ENCODE data around the gene LGALS4. TPM values are rescaled to one million over a fixed set of nuclear protein-coding genes. Genes with fewer than 3 reads are reported as not detected.

LGALS4 gene
- total and polyA plus RNA-seq, 5 donors = 0.45 to 1.2 (median 0.60) TPM

DNA sequence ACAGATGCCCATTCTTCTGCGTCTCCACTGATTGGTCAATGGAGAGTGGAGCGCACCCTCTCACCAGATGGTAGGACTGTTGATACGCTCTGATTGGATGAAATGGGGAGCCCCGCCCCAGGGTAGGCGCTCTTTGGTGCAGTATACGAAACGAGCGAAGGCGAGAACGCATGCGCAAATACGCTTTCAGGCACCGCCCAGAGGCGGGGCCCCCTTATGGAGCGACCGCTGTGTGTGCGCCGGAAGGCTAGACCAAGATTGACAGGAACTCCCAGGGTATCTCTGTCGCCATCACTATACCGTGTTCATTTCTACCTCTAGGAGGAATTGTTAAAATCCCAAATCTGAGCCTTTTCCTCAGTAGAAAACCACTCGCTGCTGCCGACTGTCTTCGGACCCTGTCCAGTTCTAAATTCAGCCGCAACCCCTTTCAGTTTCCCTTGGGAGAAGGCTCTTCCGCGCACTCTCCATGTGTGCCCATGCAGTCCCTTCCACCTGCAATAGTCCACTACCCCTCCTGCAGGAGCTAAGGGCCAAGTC, 37.8 kb upstream of the LGALS4 start:
- Histone ChIP-seq H3K4me3 (ENCODE audit: low read length) (peak overlapping the region; percentile 58), H3K27ac (ENCODE audit: low read length) (peak overlapping the region; percentile 98), H3K9me3 (ENCODE audit: control insufficient read depth, low read length) (no peaks in the 10 kb centered on the region), H3K27me3 (ENCODE audit: control insufficient read depth, insufficient read depth) (no peaks in the 10 kb centered on the region), H3K4me1 (ENCODE audit: control insufficient read depth, insufficient read depth, low read length) (peaks cover 8% of the 10 kb centered on the region)
- intact Hi-C loops (cut with DNase I) = loop anchor here in 1 of 4 donors (5.0 kb wide), 1 partner anchor 82 kb away; the partner anchor contains the start of genes MRPS12 and SARS2
- WGBS = under 1% methylated on average over 26 of the region's 26 CpGs
- DNase-seq (peak in 2 of 3 donors; percentile 99 to 100), ATAC-seq (peak; percentile 91 to 92)

DNA sequence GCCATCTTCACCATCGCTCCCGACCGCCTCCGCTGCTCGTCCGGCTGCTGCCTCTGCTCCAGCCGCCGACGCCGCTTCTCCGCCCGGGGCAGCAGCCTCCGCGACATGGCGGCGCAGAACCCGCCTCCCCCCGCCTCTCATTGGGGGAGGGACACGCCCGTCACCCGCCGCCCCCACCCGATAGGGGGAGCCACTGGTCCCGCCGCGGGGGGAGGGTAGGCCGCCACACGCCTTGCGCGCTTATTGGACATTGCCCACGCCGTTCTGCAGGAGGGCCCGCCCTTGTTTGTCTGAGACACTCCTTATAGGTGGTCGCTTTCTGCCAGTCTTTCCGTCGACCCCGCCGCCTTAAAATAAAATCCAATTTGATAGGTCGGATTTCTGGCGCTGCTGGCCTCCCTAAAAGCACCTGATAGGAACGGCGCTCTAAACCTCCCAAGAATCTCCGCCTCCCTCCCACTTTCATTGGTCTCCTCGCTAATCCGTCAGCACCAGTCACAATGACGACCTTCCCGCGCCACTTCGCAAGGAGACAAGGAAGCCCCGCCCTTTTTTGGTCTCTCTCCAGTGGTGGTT, 37.2 kb upstream of the LGALS4 start, which contains the start of gene HNRNPL:
HNRNPL (minus strand) TSS at position 127 of the 576 bp plus-strand sequence; CDS start at position 107, 20 bp downstream.
- peak; percentile 82 to 85 for ATAC-seq
- under 1% methylated on average over 50 of the region's 50 CpGs for WGBS
- peaks cover 8% of the 10 kb centered on the region for H3K4me1 ChIP-seq (ENCODE audit: control insufficient read depth, insufficient read depth, low read length)
- intact Hi-C loops (cut with DNase I) = loop anchor here in 2 of 4 donors (2.0 to 5.0 kb wide), 2 partner anchors 17 to 82 kb away; partner anchors contain the start of genes MRPS12 (in 1 of the 2) and SARS2 (in 1 of the 2)
- peak; percentile 99 to 100 (median 100) for DNase-seq
- peak within 1 kb of the TSS; percentile 68 for H3K4me3 ChIP-seq (ENCODE audit: low read length)
- no peaks in the 10 kb centered on the region for H3K9me3 ChIP-seq (ENCODE audit: control insufficient read depth, low read length)
- peak within 1 kb of the TSS; percentile 99 for H3K27ac ChIP-seq (ENCODE audit: low read length)
- H3K27me3 ChIP-seq (ENCODE audit: control insufficient read depth, insufficient read depth) = no peaks in the 10 kb centered on the region

- no peaks in the 10 kb centered on the region for H3K27me3 ChIP-seq (ENCODE audit: control insufficient read depth, insufficient read depth)
Observed at GRCh38 chr19:38849147-38849859, 36.6 kb upstream of the LGALS4 start.

DNA sequence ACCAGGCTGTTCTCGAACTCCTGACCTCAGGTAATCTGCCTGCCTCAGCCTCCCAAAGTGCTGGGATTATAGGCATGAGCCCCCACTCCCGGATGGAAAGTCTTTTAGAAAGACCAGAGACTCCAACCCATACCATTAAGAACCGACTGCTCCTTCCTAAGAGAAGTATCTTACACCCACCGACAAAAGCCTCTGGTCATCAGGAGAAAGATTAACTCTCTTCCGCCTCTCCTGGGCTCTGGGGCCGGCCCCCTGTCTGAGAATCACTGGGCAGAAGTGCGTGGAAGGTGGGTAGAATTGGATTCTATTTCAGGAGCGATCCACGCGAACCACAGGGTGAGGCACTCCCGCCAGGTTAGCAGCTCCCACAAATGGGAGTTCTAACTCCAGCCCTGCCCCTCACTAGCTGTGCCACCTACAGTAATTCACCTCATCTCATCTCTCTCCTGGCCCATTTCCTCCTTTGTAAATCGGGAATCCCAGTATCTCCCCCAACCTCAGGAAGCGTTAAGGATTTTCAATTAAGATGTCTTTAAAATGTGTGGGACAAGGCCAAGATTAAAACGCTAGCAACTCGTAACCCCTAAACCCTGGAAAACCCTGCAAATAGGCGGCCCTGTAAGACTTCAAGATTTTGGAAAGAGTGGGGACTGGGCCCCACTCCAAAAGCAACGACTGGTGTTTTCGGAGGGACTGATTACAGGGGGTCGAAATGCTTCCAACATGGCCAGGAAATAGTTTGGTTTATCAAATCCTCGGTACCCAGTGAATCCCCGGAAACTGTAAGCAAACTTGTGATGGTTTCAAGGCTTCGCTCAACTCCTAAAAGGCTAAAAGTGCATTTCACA, 35.8 kb upstream of the LGALS4 start:
- Histone ChIP-seq H3K27ac (ENCODE audit: low read length) (peak overlapping the region; percentile 45), H3K4me3 (ENCODE audit: low read length) (peak overlapping the region; percentile 68), H3K27me3 (ENCODE audit: control insufficient read depth, insufficient read depth) (no peaks in the 10 kb centered on the region), H3K4me1 (ENCODE audit: control insufficient read depth, insufficient read depth, low read length) (peaks cover 8% of the 10 kb centered on the region), H3K9me3 (ENCODE audit: control insufficient read depth, low read length) (no peaks in the 10 kb centered on the region)
- WGBS = 13% methylated on average over 22 of the region's 22 CpGs
- intact Hi-C loops (cut with DNase I) = loop anchor here in 1 of 4 donors (2.0 kb wide), 1 partner anchor 16 kb away; no protein-coding TSS in a partner anchor
- peak in 1 of 3 donors; percentile 30 for DNase-seq
- ATAC-seq = no peak

More at GRCh38 chr19:38849147-38849859, 36.6 kb upstream of the LGALS4 start:
- DNase-seq = peak; percentile 98 to 99 (median 99)
- WGBS = under 1% methylated on average over 76 of the region's 76 CpGs
- H3K4me3 ChIP-seq (ENCODE audit: low read length) = peak overlapping the region; percentile 68
- peak; percentile 55 to 62 for ATAC-seq
- intact Hi-C loops (cut with DNase I) = loop anchor here in 1 of 4 donors (2.0 kb wide), 1 partner anchor 17 kb away; no protein-coding TSS in a partner anchor
- H3K4me1 ChIP-seq (ENCODE audit: control insufficient read depth, insufficient read depth, low read length) = peaks cover 8% of the 10 kb centered on the region
- peak overlapping the region; percentile 99 for H3K27ac ChIP-seq (ENCODE audit: low read length)
- no peaks in the 10 kb centered on the region for H3K9me3 ChIP-seq (ENCODE audit: control insufficient read depth, low read length)

GRCh38 chr19:38846097-38846496, 33.4 kb upstream of the LGALS4 start:
- H3K27ac ChIP-seq (ENCODE audit: low read length) = no peak overlapping the region
- peak in 1 of 3 donors; percentile 2 for DNase-seq
- WGBS = 76% methylated on average over 2 of the region's 2 CpGs
- no peaks in the 10 kb centered on the region for H3K9me3 ChIP-seq (ENCODE audit: control insufficient read depth, low read length)
- ATAC-seq = no peak
- no peaks in the 10 kb centered on the region for H3K27me3 ChIP-seq (ENCODE audit: control insufficient read depth, insufficient read depth)
- intact Hi-C loops (cut with DNase I) = no loop called here
- peaks cover 5% of the 10 kb centered on the region for H3K4me1 ChIP-seq (ENCODE audit: control insufficient read depth, insufficient read depth, low read length)
- no peak overlapping the region for H3K4me3 ChIP-seq (ENCODE audit: low read length)

GRCh38 chr19:38845374-38846024, 32.8 kb upstream of the LGALS4 start:
- intact Hi-C loops (cut with DNase I) = no loop called here
- H3K27ac ChIP-seq (ENCODE audit: low read length) = no peak overlapping the region

GRCh38 chr19:38844093-38844686, 31.4 kb upstream of the LGALS4 start:
- Histone ChIP-seq H3K27ac (ENCODE audit: low read length) (peak overlapping the region; percentile 8), H3K27me3 (ENCODE audit: control insufficient read depth, insufficient read depth) (no peaks in the 10 kb centered on the region), H3K4me1 (ENCODE audit: control insufficient read depth, insufficient read depth, low read length) (peaks cover 5% of the 10 kb centered on the region), H3K9me3 (ENCODE audit: control insufficient read depth, low read length) (no peaks in the 10 kb centered on the region), H3K4me3 (ENCODE audit: low read length) (no peak overlapping the region)
- intact Hi-C loops (cut with DNase I) = no loop called here
- ATAC-seq = no peak
- WGBS = 88% methylated on average over 11 of the region's 11 CpGs
- peak in 1 of 3 donors; percentile 7 for DNase-seq

More at GRCh38 chr19:38845374-38846024, 32.8 kb upstream of the LGALS4 start:
- DNase-seq = peak in 1 of 3 donors; percentile 35
- no peak for ATAC-seq
- 87% methylated on average over 14 of the region's 14 CpGs for WGBS
- H3K4me1 ChIP-seq (ENCODE audit: control insufficient read depth, insufficient read depth, low read length) = peaks cover 5% of the 10 kb centered on the region
- H3K27me3 ChIP-seq (ENCODE audit: control insufficient read depth, insufficient read depth) = no peaks in the 10 kb centered on the region
- no peak overlapping the region for H3K4me3 ChIP-seq (ENCODE audit: low read length)
- H3K9me3 ChIP-seq (ENCODE audit: control insufficient read depth, low read length) = no peaks in the 10 kb centered on the region

DNA sequence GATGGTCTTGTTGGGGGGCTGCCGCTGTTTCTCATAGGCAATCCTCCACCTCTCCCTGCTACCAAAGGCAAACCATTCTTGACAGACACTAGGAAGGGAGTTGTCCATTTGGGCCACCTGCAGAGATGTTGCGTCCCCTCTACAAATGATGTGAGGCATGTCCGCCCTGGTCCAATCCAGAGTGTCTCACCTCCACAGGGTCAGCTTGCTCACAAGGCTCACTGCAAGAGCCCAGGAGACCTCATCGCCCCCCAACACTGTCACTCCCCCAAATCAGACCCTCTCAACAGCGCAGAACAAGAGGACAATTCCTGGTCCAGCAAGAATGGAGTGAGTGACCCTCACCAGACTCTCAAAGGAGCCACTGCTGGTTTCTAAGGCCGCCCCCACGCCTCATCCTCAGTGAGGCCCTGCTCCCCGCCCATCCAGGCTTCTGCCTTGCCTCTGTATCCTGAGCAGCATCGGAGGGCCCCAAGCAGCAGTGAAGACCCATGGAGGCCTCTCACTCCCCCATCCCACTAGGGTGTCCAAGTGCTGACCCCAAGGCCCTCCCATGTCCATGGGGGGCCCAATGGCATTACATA, 30.5 kb upstream of the LGALS4 start:
- ATAC-seq (no peak), DNase-seq (peak in 1 of 3 donors; percentile 21)
- H3K27me3 ChIP-seq (ENCODE audit: control insufficient read depth, insufficient read depth) = no peaks in the 10 kb centered on the region
- peaks cover 5% of the 10 kb centered on the region for H3K4me1 ChIP-seq (ENCODE audit: control insufficient read depth, insufficient read depth, low read length)
- no peak overlapping the region for H3K27ac ChIP-seq (ENCODE audit: low read length)
- no peak overlapping the region for H3K4me3 ChIP-seq (ENCODE audit: low read length)
- no peaks in the 10 kb centered on the region for H3K9me3 ChIP-seq (ENCODE audit: control insufficient read depth, low read length)
- intact Hi-C loops (cut with DNase I) = no loop called here
- WGBS = 95% methylated on average over 9 of the region's 9 CpGs

- peak in 1 of 3 donors; percentile 31 for DNase-seq
- intact Hi-C loops (cut with DNase I) = no loop called here
- H3K27me3 ChIP-seq (ENCODE audit: control insufficient read depth, insufficient read depth) = no peaks in the 10 kb centered on the region
- H3K27ac ChIP-seq (ENCODE audit: low read length) = no peak overlapping the region
- H3K9me3 ChIP-seq (ENCODE audit: control insufficient read depth, low read length) = no peaks in the 10 kb centered on the region
- no peak for ATAC-seq
- peaks cover 3% of the 10 kb centered on the region for H3K4me1 ChIP-seq (ENCODE audit: control insufficient read depth, insufficient read depth, low read length)
- 85% methylated on average over 17 of the region's 17 CpGs for WGBS
- no peak overlapping the region for H3K4me3 ChIP-seq (ENCODE audit: low read length)
Observed at GRCh38 chr19:38842439-38843174, 29.9 kb upstream of the LGALS4 start.

Data from right cardiac atrium (tissue), 5 donors.